Central memory CD8-positive, alpha-beta T cell (primary cell): ENCODE data around the gene RPH3AL.
"Not testable (repeated sequence)": the region's sequence is repeated elsewhere in the genome, so short reads cannot be mapped to it uniquely, and the experiment has no call there.

Experiments used
- ATAC-seq: fragments of 150-1000 bp; cut with Tn5 transposase; replicated peaks from 2 replicates; pipeline ENCODE4 v1.10.0; 2022; ENCODE audit warnings: mild to moderate bottlenecking, moderate FRiP score, moderate number of reproducible peaks; ENCODE audit not compliant: poor library complexity, severe bottlenecking; ENCODE audit errors: extremely low read depth
- DNase-seq, 2 donors: peaks; one replicate each; pipeline ENCODE4 v3.0.0; 2021; ENCODE audit warnings: low spot score in 2 of 2
- H3K27ac Mint-ChIP-seq: one replicate; pipeline ENCODE4 v1.8.0; 2022; ENCODE audit warnings: low read depth, mild to moderate bottlenecking, moderate library complexity, mixed read lengths
- H3K27me3 Mint-ChIP-seq: one replicate; pipeline ENCODE4 v1.8.0; 2022; ENCODE audit warnings: mixed read lengths
- H3K36me3 Mint-ChIP-seq: one replicate; pipeline ENCODE4 v1.8.0; 2022; ENCODE audit warnings: mild to moderate bottlenecking, moderate library complexity, mixed read lengths; ENCODE audit not compliant: insufficient read depth
- H3K4me1 Mint-ChIP-seq: one replicate; pipeline ENCODE4 v1.8.0; 2022; ENCODE audit warnings: mixed read lengths
- H3K4me3 Mint-ChIP-seq: one replicate; pipeline ENCODE4 v1.8.0; 2022; ENCODE audit warnings: mild to moderate bottlenecking, moderate library complexity, mixed read lengths
- H3K9me3 Mint-ChIP-seq: one replicate; pipeline ENCODE4 v1.8.0; 2022; ENCODE audit warnings: mixed read lengths

RPH3AL gene

DNA sequence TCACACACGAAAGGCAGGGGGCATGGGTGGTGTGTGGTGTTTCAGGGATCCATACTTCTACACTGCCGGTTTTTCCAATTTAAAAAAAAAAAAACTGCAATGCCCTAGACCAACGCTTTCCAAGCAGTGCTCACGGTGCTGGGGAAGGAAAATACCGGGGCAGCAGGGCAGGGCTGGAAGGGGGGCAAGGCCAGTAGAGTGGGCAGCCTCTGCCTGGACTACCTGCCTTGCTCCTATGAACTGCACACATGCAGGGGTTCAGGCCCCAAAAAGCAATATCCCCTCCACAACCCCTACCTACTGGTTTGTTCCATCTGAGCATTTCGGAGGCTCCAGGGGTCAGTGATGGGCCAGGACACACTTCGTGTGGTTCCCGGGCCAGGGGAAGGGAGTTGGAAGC is 29.4 kb downstream of the RPH3AL start:
- no peaks in the 10 kb centered on the region for H3K9me3 Mint-ChIP-seq
- H3K27ac Mint-ChIP-seq = no peak overlapping the region
- no peak overlapping the region for H3K4me3 Mint-ChIP-seq
- DNase-seq (no peak), ATAC-seq (no peak)
- H3K27me3 Mint-ChIP-seq = no peaks in the 10 kb centered on the region
- H3K4me1 Mint-ChIP-seq = no peaks in the 10 kb centered on the region
- H3K36me3 Mint-ChIP-seq = no peaks in the 10 kb centered on the region

DNA sequence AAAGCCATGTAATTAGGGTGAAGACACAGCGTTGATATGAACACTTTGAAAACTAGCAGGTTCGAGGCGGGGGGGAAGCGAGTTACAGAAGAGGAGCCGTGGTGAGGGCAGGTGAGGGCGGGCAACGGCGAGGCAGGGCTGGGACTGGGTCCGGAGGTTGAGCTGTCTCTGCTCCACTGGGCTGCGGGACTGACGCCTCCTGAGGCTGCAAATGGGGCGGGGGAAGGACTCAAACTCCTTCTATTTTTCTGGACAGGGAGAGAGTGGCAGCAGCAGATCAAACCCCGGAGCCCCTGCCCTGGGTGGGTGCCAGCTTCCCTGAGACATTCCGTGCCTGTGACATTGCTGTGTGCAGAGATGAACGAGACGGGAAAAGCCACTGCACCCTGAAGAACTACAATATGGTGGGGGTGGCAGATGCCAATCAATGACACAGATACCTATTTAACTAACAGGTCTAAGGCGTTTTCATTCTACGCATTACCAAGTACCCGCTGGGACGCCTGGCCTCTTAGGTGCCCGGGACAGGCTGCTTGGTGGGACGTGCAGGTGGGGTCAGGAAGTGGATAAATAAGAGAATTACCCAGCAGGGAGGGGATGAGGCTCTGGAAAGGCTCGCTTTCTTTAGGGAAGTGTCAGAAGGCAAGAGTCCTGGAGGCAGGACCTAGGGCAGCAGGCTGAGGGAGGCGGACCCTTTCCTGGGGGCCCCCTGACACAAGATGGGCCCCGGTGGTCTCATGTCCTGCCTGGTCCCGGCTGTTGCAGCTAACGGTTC is 30.4 kb downstream of the RPH3AL start:
- ATAC-seq = no peak
- no peak for DNase-seq
- Mint-ChIP-seq H3K36me3 (no peaks in the 10 kb centered on the region), H3K27ac (no peak overlapping the region), H3K9me3 (no peaks in the 10 kb centered on the region), H3K27me3 (no peaks in the 10 kb centered on the region), H3K4me3 (no peak overlapping the region), H3K4me1 (no peaks in the 10 kb centered on the region)

DNA sequence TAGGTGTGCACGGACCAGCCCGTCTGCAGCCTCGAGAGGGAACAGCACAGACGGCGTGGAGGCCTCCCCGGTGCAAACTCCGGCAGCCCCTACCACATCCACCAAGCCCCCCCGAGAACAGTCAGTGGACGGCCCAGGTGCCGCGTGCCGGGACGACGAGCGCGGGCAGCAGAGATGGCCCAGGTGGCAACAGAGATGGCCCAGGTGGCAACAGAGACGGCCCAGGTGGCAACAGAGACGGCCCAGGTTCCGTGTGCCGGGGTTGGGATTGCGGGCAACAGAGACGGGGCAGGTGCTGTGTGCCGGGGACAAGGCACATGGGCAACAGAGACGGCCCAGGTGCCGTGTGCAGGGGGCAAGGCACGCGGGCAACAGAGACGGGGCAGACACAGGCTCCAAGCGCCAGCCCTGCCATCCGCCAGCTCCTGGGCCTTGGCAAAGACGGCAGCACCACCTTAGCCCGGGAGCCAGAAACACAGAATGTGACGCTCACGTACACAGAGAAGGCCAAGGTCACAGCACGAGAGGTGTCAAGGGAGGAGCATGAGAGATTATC is 31.1 kb downstream of the RPH3AL start:
- Mint-ChIP-seq H3K9me3 (no peaks in the 10 kb centered on the region), H3K27me3 (no peaks in the 10 kb centered on the region), H3K36me3 (no peaks in the 10 kb centered on the region), H3K4me1 (no peaks in the 10 kb centered on the region), H3K27ac (no peak overlapping the region), H3K4me3 (no peak overlapping the region)
- DNase-seq = no peak
- no peak for ATAC-seq

DNA sequence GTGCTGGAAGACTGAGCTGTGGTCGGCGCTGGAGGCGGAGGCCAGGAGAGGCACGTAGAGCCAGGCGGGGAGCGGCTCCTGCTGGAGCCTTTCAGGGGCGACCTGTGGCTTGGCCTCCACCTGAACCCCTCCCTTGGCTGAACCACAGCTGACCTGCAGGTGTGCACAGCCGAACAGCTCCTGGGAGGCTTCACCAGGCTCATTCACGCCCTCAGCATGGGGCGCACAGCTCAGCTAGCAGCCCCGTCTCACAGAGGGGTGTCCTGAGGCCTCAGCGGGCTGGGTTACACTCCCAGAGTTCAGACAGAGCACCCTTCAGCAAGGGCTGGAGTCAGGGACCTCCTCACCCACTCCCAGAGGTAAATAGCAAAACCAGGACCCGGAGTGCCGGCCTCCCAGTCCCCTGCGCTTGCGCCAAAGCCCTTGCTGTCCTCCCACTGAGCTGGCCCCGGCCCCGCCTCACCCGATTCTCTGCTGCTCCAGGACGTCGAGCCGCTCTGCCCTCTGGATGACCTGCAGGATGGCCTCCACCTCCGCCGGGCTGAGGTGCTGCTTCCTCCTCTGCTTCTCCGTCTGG is 31.7 kb downstream of the RPH3AL start:
- ATAC-seq (no peak), DNase-seq (no peak)
- Mint-ChIP-seq H3K36me3 (no peaks in the 10 kb centered on the region), H3K27ac (no peak overlapping the region), H3K9me3 (peaks cover 3% of the 10 kb centered on the region), H3K4me1 (no peaks in the 10 kb centered on the region), H3K4me3 (no peak overlapping the region), H3K27me3 (no peaks in the 10 kb centered on the region)

DNA sequence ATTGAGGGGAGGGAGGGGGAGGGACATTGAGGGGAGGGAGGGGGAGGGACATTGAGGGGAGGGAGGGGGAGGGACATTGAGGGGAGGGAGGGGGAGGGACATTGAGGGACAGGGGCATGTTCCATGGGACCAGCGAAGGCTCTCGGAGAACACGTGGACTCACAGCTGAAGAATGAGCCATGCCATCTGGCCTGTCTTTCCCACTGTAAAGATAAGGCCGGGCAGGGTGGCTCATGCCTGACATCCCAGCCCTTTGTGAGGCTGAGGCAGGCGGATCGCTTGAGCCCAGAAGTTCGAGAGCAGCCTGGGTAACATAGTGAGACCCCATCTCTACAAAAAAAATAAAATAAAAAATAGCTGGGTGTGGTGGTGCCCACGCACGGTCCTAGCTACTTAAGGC is 32.5 kb downstream of the RPH3AL start:
- H3K36me3 Mint-ChIP-seq = no peaks in the 10 kb centered on the region
- DNase-seq (no peak), ATAC-seq (no peak)
- H3K9me3 Mint-ChIP-seq = peaks cover 11% of the 10 kb centered on the region
- H3K27ac Mint-ChIP-seq = no peak overlapping the region
- no peaks in the 10 kb centered on the region for H3K27me3 Mint-ChIP-seq
- H3K4me1 Mint-ChIP-seq = no peaks in the 10 kb centered on the region
- H3K4me3 Mint-ChIP-seq = no peak overlapping the region

DNA sequence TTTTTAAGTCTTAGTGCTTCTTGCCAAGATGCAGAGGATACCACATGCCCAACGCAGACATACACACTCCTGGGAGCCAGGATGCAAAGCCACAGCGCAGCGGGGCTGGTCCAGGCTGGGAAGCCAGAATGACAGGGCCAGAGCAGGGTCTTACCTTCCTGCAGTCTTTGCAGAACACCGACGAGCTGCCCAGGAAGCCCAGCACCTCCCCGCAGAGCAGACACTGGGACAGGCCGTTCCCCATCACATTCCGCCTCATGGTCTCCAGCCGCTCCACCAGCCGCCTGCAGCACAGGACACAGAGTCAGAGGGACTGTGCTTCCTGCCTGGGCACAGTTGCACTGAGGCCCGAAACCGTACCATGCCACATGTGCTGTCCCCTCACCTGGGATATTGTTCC is 33.3 kb downstream of the RPH3AL start:
- H3K36me3 Mint-ChIP-seq = no peaks in the 10 kb centered on the region
- no peaks in the 10 kb centered on the region for H3K27me3 Mint-ChIP-seq
- no peak overlapping the region for H3K4me3 Mint-ChIP-seq
- ATAC-seq (no peak), DNase-seq (no peak)
- H3K4me1 Mint-ChIP-seq = no peaks in the 10 kb centered on the region
- H3K9me3 Mint-ChIP-seq = peaks cover 12% of the 10 kb centered on the region
- no peak overlapping the region for H3K27ac Mint-ChIP-seq

DNA sequence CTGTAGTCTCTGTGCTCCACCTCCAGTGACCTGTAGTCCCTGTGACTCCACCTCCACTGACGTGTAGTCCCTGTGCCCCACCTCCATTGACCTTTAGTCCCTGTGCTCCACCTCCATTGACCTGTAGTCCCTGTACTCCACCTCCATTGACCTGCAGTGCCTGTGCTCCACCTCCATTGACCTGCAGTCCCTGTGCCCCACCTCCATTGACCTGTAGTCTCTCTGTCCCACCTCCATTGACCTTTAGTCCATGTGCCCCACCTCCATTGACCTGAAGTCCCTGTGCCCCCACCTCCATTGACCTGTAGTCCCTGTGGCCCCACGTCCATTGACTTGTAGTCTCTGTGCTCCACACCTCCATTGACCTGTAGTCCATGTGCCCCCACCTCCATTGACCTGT is 35.5 kb downstream of the RPH3AL start:
- H3K9me3 Mint-ChIP-seq = peaks cover 12% of the 10 kb centered on the region
- not testable (repeated sequence) for H3K4me1 Mint-ChIP-seq, H3K36me3 Mint-ChIP-seq, ATAC-seq, H3K4me3 Mint-ChIP-seq, H3K27ac Mint-ChIP-seq, H3K27me3 Mint-ChIP-seq, DNase-seq

DNA sequence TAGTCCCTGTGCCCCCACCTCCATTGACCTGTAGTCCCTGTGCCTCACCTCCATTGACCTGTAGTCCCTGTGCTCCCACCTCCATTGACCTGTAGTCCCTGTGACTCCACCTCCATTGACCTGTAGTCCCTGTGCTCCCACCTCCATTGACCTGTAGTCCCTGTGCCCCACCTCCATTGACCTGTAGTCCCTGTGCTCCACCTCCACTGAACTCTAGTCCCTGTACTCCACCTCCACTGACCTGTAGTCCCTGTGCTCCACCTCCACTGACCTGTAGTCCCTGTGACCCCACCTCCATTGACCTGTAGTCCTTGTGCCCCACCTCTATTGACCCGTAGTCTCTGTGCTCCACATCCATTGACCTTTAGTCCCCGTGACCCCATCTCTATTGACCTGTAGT is 37.2 kb downstream of the RPH3AL start:
- ATAC-seq, DNase-seq, H3K36me3 Mint-ChIP-seq: not testable (repeated sequence)

DNA sequence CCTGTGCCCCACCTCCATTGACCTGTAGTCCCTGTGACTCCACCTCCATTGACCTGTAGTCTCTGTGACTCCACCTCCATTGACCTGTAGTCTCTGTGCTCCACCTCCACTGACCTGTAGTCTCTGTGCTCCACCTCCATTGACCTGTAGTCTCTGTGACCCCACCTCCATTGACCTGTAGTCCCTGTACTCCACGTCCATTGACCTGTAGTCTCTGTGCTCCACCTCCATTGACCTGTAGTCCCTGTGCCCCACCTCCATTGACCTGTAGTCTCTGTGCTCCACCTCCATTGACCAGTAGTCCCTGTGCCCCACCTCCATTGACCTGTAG is 38.0 kb downstream of the RPH3AL start:
- DNase-seq, H3K36me3 Mint-ChIP-seq, H3K4me1 Mint-ChIP-seq, H3K27ac Mint-ChIP-seq, H3K27me3 Mint-ChIP-seq, ATAC-seq, H3K4me3 Mint-ChIP-seq: not testable (repeated sequence)
- peaks cover 12% of the 10 kb centered on the region for H3K9me3 Mint-ChIP-seq

More for the DNA sequence above, 37.2 kb downstream of the RPH3AL start:
- H3K9me3 Mint-ChIP-seq = peaks cover 12% of the 10 kb centered on the region
- H3K27me3 Mint-ChIP-seq, H3K4me1 Mint-ChIP-seq, H3K4me3 Mint-ChIP-seq, H3K27ac Mint-ChIP-seq: not testable (repeated sequence)

DNA sequence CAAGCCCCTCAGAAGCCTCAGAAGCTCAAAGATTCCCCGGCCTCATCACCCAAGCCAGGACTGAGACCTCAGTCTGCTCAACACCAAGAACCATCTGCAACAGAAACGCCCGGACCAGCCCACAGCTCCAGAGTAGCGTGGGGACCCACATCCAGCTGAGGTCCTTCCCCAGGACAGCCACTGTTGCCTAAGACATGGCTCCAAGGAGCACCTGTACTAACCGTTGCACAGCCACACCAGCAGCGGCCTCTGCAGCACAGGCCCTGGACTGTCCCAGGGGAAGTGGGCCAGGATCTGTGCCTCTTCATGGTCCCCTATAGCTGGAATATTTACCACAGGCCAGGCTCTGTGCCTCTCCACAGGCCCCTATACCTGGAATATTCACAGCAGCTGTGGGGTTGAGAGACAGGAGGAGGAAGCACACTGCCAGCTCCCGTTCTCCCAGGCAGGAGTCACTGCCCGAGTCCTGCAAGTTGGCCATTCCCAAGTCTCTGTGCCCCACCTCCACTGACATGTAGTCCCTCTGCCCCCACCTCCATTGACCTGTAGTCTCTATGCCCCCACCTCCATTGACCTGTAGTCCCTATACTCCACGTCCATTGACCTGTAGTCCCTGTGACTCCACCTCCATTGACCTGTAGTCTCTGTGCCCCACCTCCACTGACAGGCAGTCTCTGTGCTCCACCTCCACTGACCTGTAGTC is 38.5 kb downstream of the RPH3AL start:
- ATAC-seq = no peak
- Mint-ChIP-seq H3K9me3 (peaks cover 12% of the 10 kb centered on the region), H3K27me3 (no peaks in the 10 kb centered on the region), H3K27ac (no peak overlapping the region), H3K4me1 (peaks cover 8% of the 10 kb centered on the region), H3K4me3 (no peak overlapping the region), H3K36me3 (no peaks in the 10 kb centered on the region)
- DNase-seq = no peak

DNA sequence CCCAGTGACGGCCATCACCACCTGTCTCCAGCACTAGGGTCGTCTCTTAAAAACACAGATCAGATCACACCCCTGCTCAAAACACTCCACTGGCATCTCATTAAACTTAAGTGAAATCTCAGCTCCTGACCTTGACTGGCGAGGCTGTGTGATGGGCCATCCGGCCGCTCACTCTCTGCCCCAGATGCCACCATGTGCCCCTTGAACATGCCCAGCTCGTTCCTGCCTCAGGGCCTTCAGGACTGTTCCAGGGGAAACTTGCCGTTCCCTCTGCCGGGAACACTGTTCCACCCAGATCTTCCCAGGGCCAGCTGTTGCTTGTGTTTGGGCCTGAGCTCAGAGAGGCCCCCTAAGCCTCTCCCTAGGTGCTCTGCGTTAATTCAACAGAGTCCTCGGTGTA is 39.4 kb downstream of the RPH3AL start:
- H3K27me3 Mint-ChIP-seq = no peaks in the 10 kb centered on the region
- ATAC-seq (no peak), DNase-seq (no peak)
- no peak overlapping the region for H3K4me3 Mint-ChIP-seq
- H3K9me3 Mint-ChIP-seq = peaks cover 12% of the 10 kb centered on the region
- H3K36me3 Mint-ChIP-seq = no peaks in the 10 kb centered on the region
- peaks cover 8% of the 10 kb centered on the region for H3K4me1 Mint-ChIP-seq
- H3K27ac Mint-ChIP-seq = no peak overlapping the region

DNA sequence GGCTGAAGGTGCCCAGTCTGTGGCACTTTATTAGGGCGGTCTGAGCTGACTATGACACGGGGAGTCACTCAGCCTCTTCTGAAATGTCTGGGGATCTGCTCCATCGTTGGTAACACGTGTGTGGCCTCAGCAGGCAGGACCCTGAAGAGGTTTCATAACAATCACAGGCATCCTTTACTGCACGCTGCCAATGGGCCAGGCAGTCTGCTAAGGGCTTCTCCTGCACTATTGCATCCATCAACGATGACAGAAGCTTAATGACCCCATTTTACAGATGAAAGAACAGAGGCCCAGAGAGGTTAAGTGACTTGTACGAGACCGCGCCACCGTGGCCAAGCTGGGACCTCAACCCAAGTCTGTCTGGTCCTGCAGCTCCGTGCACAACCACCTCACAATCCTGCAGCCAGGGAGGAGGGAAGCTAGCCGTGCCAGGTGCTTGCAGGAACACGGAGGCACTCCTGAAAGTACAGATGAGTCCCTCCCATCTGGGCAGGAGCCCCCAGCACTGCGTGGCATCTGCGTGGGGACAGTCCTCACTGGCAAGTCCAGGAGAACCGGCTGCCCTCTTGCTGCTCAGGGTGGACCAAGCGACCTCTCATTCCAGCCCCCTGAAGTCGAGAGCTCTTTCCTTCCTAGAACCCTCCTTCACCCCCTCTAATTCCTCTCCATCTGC is 40.0 kb downstream of the RPH3AL start:
- H3K4me3 Mint-ChIP-seq = no peak overlapping the region
- no peak for ATAC-seq
- no peaks in the 10 kb centered on the region for H3K36me3 Mint-ChIP-seq
- no peak overlapping the region for H3K27ac Mint-ChIP-seq
- H3K27me3 Mint-ChIP-seq = no peaks in the 10 kb centered on the region
- peaks cover 8% of the 10 kb centered on the region for H3K4me1 Mint-ChIP-seq
- H3K9me3 Mint-ChIP-seq = peaks cover 12% of the 10 kb centered on the region
- no peak for DNase-seq
